ENCODE results near the gene HSPA1L. TPM values are rescaled to one million over a fixed set of nuclear protein-coding genes. Genes with fewer than 3 reads are reported as not detected.
"Not testable (repeated sequence)": the region's sequence is repeated elsewhere in the genome, so short reads cannot be mapped to it uniquely, and the experiment has no call there.

HSPA1L gene
- total RNA-seq, 2 donors from 2014 or later, result 1.2 to 1.5 TPM

GRCh38 chr6:31844507-31844906 is 29.4 kb upstream of the HSPA1L start:
- no peak overlapping the region for H3K9ac ChIP-seq (ENCODE audit: extremely low read depth, low read length, poor library complexity, severe bottlenecking)
- 92 to 96% methylated on average over 2 to 3 of the region's 3 CpGs for WGBS, 2 experiments (ENCODE audit: insufficient coverage in 1 of 2, insufficient read length in 1 of 2)
- no peaks in the 10 kb centered on the region for H3K27me3 Mint-ChIP-seq (ENCODE audit: insufficient read depth)
- no peaks in the 10 kb centered on the region for H3K4me1 Mint-ChIP-seq
- no peak overlapping the region for H3K27ac Mint-ChIP-seq
- H3K27me3 ChIP-seq (ENCODE audit: control insufficient read depth, insufficient read depth, low read length, poor library complexity, severe bottlenecking), result no peaks in the 10 kb centered on the region
- H3K9me3 Mint-ChIP-seq, result no peaks in the 10 kb centered on the region
- H3K36me3 ChIP-seq (ENCODE audit: control insufficient read depth, insufficient read depth, low read length), result peaks cover 14% of the 10 kb centered on the region
- no peak overlapping the region for H3K4me3 ChIP-seq (ENCODE audit: low read length)
- peaks cover 3% of the 10 kb centered on the region for H3K4me1 ChIP-seq (ENCODE audit: control insufficient read depth, insufficient read depth, low read length)
- no peaks in the 10 kb centered on the region for H3K9me3 ChIP-seq (ENCODE audit: control insufficient read depth, low read length)
- H3K4me3 Mint-ChIP-seq, result no peak overlapping the region
- no peak for TF ChIP-seq CTCF (conservative IDR thresholded peaks at IDR 0.05)
- no peak for DNase-seq
- peaks cover 19% of the 10 kb centered on the region for H3K36me3 Mint-ChIP-seq (ENCODE audit: low read depth)
- no peak overlapping the region for H3K27ac ChIP-seq (ENCODE audit: low read depth, low read length)

- 94 to 95% methylated on average over 5 to 9 of the region's 9 CpGs for WGBS, 2 experiments (ENCODE audit: insufficient coverage in 1 of 2, insufficient read length in 1 of 2)
- peaks cover 42% of the 10 kb centered on the region for H3K36me3 Mint-ChIP-seq (ENCODE audit: low read depth)
- no peak overlapping the region for H3K4me3 Mint-ChIP-seq
- Histone ChIP-seq H3K9ac (ENCODE audit: extremely low read depth, low read length, poor library complexity, severe bottlenecking) (no peak overlapping the region), H3K36me3 (ENCODE audit: control insufficient read depth, insufficient read depth, low read length) (peaks cover 38% of the 10 kb centered on the region), H3K27me3 (ENCODE audit: control insufficient read depth, insufficient read depth, low read length, poor library complexity, severe bottlenecking) (no peaks in the 10 kb centered on the region), H3K4me3 (ENCODE audit: low read length) (no peak overlapping the region), H3K9me3 (ENCODE audit: control insufficient read depth, low read length) (no peaks in the 10 kb centered on the region), H3K27ac (ENCODE audit: low read depth, low read length) (no peak overlapping the region), H3K4me1 (ENCODE audit: control insufficient read depth, insufficient read depth, low read length) (no peaks in the 10 kb centered on the region)
- H3K27me3 Mint-ChIP-seq (ENCODE audit: insufficient read depth), result no peaks in the 10 kb centered on the region
- no peaks in the 10 kb centered on the region for H3K9me3 Mint-ChIP-seq
- TF ChIP-seq CTCF (conservative IDR thresholded peaks at IDR 0.05), result no peak
- peaks cover 8% of the 10 kb centered on the region for H3K4me1 Mint-ChIP-seq
- DNase-seq, result no peak
- H3K27ac Mint-ChIP-seq, result no peak overlapping the region
Measured at GRCh38 chr6:31842053-31842452, 27.0 kb upstream of the HSPA1L start.

- not testable (repeated sequence) for H3K27ac ChIP-seq (ENCODE audit: low read depth, low read length); H3K9ac ChIP-seq (ENCODE audit: extremely low read depth, low read length, poor library complexity, severe bottlenecking); H3K27ac Mint-ChIP-seq; H3K9me3 Mint-ChIP-seq; H3K27me3 Mint-ChIP-seq (ENCODE audit: insufficient read depth); H3K9me3 ChIP-seq (ENCODE audit: control insufficient read depth, low read length); H3K4me1 ChIP-seq (ENCODE audit: control insufficient read depth, insufficient read depth, low read length); H3K27me3 ChIP-seq (ENCODE audit: control insufficient read depth, insufficient read depth, low read length, poor library complexity, severe bottlenecking); DNase-seq; H3K4me3 ChIP-seq (ENCODE audit: low read length); H3K4me3 Mint-ChIP-seq
- peaks cover 19% of the 10 kb centered on the region for H3K4me1 Mint-ChIP-seq
- 89 to 95% methylated on average over 6 to 8 of the region's 8 CpGs for WGBS, 2 experiments (ENCODE audit: insufficient coverage in 1 of 2, insufficient read length in 1 of 2)
- peaks cover 51% of the 10 kb centered on the region for H3K36me3 ChIP-seq (ENCODE audit: control insufficient read depth, insufficient read depth, low read length)
- peaks cover 62% of the 10 kb centered on the region for H3K36me3 Mint-ChIP-seq (ENCODE audit: low read depth)
Measured at GRCh38 chr6:31839779-31840126, 24.7 kb upstream of the HSPA1L start.

- no peak overlapping the region for H3K27ac Mint-ChIP-seq
- Histone ChIP-seq H3K4me1 (ENCODE audit: control insufficient read depth, insufficient read depth, low read length) (no peaks in the 10 kb centered on the region), H3K9me3 (ENCODE audit: control insufficient read depth, low read length) (no peaks in the 10 kb centered on the region), H3K4me3 (ENCODE audit: low read length) (peak overlapping the region; percentile 96), H3K9ac (ENCODE audit: extremely low read depth, low read length, poor library complexity, severe bottlenecking) (no peak overlapping the region), H3K36me3 (ENCODE audit: control insufficient read depth, insufficient read depth, low read length) (peaks cover 51% of the 10 kb centered on the region), H3K27ac (ENCODE audit: low read depth, low read length) (no peak overlapping the region), H3K27me3 (ENCODE audit: control insufficient read depth, insufficient read depth, low read length, poor library complexity, severe bottlenecking) (no peaks in the 10 kb centered on the region)
- 92 to 100% methylated on average over 1 to 3 of the region's 3 CpGs for WGBS, 2 experiments (ENCODE audit: insufficient coverage in 1 of 2, insufficient read length in 1 of 2)
- peak overlapping the region; percentile 100 for H3K4me3 Mint-ChIP-seq
- H3K9me3 Mint-ChIP-seq, result no peaks in the 10 kb centered on the region
- DNase-seq, result no peak
- no peaks in the 10 kb centered on the region for H3K27me3 Mint-ChIP-seq (ENCODE audit: insufficient read depth)
- peaks cover 19% of the 10 kb centered on the region for H3K4me1 Mint-ChIP-seq
- peaks cover 62% of the 10 kb centered on the region for H3K36me3 Mint-ChIP-seq (ENCODE audit: low read depth)
- no peak for TF ChIP-seq CTCF (conservative IDR thresholded peaks at IDR 0.05)
Measured at GRCh38 chr6:31838968-31839367, 23.9 kb upstream of the HSPA1L start.

- not testable (repeated sequence) for H3K9me3 Mint-ChIP-seq; H3K27me3 Mint-ChIP-seq (ENCODE audit: insufficient read depth); H3K27me3 ChIP-seq (ENCODE audit: control insufficient read depth, insufficient read depth, low read length, poor library complexity, severe bottlenecking); H3K27ac Mint-ChIP-seq; H3K9me3 ChIP-seq (ENCODE audit: control insufficient read depth, low read length); H3K27ac ChIP-seq (ENCODE audit: low read depth, low read length); H3K4me1 ChIP-seq (ENCODE audit: control insufficient read depth, insufficient read depth, low read length); DNase-seq
- Mint-ChIP-seq H3K4me1 (peaks cover 19% of the 10 kb centered on the region), H3K36me3 (ENCODE audit: low read depth) (peaks cover 62% of the 10 kb centered on the region), H3K4me3 (peak overlapping the region; percentile 100)
- Histone ChIP-seq H3K9ac (ENCODE audit: extremely low read depth, low read length, poor library complexity, severe bottlenecking) (peak overlapping the region; percentile 90), H3K36me3 (ENCODE audit: control insufficient read depth, insufficient read depth, low read length) (peaks cover 51% of the 10 kb centered on the region), H3K4me3 (ENCODE audit: low read length) (peak overlapping the region; percentile 96)
- WGBS, 2 experiments (ENCODE audit: insufficient coverage in 1 of 2, insufficient read length in 1 of 2), result 91 to 94% methylated on average over 8 to 9 of the region's 9 CpGs
Measured at GRCh38 chr6:31838114-31838553, 23.1 kb upstream of the HSPA1L start.

All from endodermal cell (in vitro differentiated cells).